Measurements from ENCODE around the gene PRKD2. TPM values are rescaled to one million over a fixed set of nuclear protein-coding genes. Genes with fewer than 3 reads are reported as not detected.

PRKD2 gene
- total RNA-seq, 1 donor from 2014 or later: 158 TPM

DNA sequence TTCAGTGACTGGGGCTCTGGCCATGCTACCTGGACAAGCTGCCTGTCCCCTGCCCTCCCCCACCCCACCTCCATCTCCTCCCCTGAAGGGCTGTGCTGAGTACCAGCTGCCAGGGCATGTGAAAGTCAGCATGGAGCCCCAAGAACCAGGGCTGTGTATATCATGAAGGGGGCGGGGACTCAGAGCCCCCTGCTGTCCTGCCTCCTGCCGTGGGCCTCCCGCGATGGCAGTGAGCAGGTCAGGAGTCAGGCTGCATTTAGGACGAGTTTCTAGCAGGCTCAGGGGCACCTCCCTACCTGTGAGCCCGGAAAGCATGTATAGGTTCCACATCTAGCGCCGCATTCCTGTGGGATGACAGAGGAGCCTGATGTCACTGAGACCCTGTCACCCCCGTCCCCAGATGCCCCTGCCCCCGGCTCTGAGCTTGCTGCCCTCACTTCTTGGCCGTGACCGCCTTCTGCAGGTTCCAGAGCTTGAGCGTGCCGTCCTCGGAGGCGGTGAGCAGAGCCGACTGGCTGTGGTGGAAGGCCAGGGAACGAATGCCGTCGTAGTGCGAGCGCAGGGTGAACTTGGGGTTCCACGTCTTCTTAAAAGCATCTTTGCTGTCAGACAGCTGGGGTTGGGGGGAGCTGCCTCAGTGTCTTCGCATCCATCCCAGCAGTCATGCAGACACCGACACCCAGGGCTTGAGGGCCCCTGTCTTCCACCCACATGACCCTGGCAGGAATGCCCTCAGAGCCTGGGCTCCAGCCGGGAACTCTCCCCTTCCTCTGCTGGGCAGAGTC lies 8.3 kb upstream of the PRKD2 start:
- intact Hi-C loops (cut with micrococcal nuclease): no loop called here

- intact Hi-C loops (cut with micrococcal nuclease): no loop called here
Observed at GRCh38 chr19:46724468-46724867, 7.6 kb upstream of the PRKD2 start.

- intact Hi-C loops (cut with micrococcal nuclease): no loop called here
Observed at GRCh38 chr19:46723471-46723870, 6.6 kb upstream of the PRKD2 start.

DNA sequence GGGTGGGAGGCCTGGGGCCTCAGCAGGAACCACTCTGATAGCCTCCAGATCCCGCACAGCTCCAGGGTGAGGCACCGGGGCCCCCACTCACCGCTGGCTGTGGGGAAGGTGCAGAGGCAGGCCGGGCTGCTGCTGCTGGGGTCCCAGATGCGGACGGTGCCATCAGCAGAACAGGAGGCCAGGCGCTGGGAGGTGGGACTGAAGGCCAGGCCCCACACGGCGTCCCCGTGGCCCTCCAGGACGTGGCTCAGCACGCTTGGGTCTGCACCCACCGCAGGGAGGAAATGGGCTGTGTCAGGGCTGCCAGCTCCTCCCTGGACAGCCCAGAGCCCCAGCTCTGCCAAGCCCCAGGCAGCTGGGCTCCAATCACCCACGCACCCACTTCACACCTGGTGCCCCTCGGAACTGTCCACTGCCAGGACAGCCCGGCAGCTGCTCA lies 6.1 kb upstream of the PRKD2 start:
- intact Hi-C loops (cut with micrococcal nuclease): no loop called here

DNA sequence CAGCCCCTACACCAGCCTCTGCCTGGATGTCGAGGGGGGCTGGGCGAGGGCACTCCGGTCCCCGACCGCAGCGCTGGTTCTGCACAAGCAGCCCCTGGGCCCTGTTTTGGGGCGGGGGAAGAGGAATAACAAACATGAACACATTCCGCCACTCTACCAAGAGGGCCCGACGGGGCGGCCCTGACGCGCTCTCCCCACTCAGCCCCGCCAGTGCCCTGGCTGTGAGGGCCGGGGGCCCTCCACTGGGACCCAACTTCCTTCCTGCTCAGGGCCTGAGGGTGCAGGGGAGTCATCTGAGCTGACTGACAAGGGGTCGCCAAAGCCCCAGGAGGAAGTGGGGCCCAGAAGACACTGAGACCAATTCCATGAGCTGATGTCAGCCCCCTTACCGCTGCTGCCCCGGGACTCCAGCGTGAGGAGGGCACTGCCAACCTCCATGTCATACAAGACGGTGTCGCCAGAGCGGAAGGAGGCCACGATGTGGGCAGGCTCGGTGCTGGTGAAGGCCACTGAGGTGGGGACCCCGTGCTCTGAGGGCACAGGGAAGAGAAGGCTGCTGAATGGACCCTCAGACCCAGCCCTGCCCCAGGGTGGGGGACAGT lies 5.6 kb upstream of the PRKD2 start:
- intact Hi-C loops (cut with micrococcal nuclease): no loop called here

GRCh38 chr19:46722004-46722380 lies 5.1 kb upstream of the PRKD2 start:
- intact Hi-C loops (cut with micrococcal nuclease): no loop called here

- intact Hi-C loops (cut with micrococcal nuclease): no loop called here
Observed at GRCh38 chr19:46721269-46722003, 4.5 kb upstream of the PRKD2 start.

DNA sequence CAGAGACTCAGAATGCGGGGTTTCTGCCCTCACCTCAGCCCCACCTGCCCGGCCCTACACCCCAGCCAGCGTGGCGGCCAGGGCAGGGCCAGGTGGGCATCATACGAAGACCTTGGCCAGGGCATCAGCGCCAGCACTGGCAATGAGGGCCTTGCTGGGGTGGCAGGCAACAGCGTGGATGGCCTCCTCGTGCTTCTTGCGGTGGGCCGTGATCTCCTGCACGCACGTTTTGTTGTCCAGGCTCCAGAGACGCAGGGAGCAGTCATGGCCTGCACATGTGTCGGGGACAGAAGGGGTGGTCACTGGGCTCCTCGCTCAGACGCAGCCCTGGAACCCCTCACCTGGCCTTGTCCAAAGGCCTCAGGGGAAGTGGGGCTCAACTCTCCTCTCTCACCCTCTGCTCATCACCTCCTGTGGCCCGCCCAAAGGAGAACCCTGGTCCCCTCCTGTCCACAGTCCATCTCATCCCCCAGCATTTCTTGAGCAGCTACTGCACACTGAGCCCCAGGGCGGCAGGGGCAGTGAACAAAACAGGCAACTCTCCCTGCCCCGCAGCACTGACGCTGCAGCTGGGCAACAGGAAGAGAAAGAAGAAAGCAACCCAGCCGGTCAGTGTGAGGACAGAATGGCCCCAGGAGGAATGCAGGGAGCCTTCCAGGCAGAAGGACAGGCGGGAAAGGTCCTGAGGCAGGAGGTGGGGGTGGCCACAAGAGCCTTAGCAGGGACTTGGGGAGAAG lies 3.8 kb upstream of the PRKD2 start:
- intact Hi-C loops (cut with micrococcal nuclease): no loop called here

DNA sequence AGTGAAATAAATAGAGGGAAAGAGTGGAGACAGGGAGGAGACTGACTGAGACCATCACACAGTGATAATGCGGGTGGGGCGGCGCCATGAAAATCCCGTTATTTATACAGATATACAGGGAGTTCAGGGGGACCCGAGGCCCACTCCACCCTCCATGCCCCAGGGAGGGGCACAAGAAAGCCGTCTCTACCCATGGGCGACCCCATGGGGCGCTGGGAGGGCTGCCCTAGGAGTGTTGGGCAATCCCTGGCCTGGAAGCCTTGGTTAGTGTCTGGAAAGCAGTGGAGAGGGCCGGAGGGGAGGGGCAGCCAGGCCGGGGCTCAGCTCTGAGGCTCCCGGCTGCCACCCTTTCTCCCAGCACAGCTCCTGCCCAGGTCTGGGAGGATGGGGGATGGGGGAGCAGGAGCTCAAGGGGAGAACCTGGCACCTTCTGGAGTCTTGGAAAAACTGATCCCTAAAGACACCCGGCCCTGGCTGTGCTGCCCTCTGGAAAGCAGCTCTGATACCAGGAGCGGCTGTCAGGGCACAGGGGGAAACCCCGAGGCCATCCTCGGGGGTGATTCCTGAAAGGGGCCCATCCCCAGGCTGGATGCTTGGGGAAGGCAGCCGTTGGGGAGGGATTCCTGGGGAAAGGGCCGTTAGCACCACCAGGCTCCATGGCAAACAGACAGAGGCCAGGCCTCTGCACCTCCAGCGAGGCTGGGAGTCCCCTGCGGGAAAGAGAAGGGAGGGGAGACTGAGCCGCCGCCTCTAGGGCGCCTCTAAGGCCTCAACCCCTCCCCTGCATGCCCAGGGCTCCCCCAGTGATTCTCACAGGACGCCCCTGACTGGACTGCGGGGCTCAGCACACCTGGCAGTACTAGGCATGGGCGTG lies 3.0 kb upstream of the PRKD2 start:
- intact Hi-C loops (cut with micrococcal nuclease): loop anchor here (5.0 kb wide), 1 partner anchor 108 kb away; no protein-coding TSS in a partner anchor

DNA sequence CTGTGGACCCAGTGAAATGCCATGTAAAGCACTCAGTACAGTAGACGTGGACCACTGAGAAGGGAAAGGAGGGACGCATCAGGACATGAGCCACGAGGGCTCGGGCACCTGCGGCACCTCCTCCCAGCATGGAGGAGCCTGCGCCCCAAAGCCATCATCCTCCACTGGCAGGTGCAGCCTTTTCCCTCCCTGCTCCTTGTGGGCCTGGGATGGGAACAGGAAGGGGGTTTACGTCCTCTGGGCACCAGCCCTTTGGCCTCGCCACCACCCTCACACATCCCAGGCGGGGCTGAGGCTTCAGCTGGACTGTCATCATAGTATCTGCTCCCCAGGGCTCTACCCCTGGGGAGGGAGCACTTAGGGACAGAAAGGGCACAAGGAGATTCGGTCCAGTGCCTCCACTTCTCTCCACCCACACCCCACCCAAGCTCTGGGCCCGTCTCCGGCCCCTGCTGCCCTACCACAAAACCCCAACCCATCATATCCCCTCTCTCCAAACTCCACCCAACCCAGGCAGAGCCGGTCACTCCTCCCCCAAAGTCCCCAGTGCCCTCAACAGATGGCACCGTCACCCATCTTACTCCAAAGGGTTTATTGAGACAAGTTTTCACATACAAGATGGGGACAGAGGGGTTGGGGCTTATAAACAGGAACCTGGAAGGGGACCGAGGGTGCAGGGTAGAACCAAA lies 2.2 kb upstream of the PRKD2 start:
- intact Hi-C loops (cut with micrococcal nuclease): loop anchor here (5.0 kb wide), 1 partner anchor 107 kb away; no protein-coding TSS in a partner anchor

- intact Hi-C loops (cut with micrococcal nuclease): loop anchor here (5.0 kb wide), 1 partner anchor 106 kb away; no protein-coding TSS in a partner anchor
Observed at GRCh38 chr19:46718157-46718933, 1.4 kb upstream of the PRKD2 start.

DNA sequence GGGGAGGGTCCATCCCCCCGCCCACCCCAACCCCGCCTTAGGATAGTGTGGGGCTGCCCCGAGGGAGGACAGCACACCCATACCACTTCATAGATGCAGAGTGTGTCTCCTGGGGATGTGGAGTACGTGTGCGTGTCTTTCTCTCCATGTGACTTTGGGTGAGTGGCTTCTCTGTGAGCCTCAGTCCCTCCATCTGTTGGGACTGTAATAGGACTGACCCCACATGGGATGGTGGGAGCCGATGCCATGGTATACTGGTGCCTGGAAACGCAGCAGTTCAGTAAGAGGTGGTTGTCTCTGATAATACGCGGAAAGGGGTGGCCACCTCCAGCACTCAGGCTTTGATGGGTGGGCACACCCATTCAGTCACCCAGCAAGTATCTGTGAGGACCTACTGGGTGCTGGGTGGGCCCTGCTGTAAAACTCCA lies 816 bp upstream of the PRKD2 start:
- intact Hi-C loops (cut with micrococcal nuclease): loop anchor here (1.0 to 5.0 kb wide), 3 partner anchors 11 to 105 kb away; partner anchors contain the start of gene SLC1A5

DNA sequence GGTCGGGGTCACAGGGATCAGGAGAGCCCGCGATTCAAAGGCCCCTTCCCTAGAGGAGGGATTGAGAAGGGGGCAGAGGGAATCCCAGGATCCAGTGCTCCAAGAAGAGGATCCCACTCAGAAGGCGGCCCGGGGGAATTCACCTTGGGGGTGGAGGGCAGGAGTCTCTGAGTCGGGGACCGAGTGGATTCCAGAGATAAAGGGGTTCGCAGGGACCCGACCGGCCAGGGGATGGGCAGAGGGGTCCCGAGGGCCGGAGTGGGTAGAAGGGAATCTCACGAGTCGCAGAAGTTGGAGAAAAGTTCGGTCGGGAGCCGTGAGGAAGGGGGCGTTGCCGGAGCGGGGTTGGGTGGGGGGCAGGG lies 261 bp downstream of the PRKD2 start:
- intact Hi-C loops (cut with micrococcal nuclease): loop anchor here (1.0 to 5.0 kb wide), 3 partner anchors 12 to 104 kb away; partner anchors contain the start of gene SLC1A5

DNA sequence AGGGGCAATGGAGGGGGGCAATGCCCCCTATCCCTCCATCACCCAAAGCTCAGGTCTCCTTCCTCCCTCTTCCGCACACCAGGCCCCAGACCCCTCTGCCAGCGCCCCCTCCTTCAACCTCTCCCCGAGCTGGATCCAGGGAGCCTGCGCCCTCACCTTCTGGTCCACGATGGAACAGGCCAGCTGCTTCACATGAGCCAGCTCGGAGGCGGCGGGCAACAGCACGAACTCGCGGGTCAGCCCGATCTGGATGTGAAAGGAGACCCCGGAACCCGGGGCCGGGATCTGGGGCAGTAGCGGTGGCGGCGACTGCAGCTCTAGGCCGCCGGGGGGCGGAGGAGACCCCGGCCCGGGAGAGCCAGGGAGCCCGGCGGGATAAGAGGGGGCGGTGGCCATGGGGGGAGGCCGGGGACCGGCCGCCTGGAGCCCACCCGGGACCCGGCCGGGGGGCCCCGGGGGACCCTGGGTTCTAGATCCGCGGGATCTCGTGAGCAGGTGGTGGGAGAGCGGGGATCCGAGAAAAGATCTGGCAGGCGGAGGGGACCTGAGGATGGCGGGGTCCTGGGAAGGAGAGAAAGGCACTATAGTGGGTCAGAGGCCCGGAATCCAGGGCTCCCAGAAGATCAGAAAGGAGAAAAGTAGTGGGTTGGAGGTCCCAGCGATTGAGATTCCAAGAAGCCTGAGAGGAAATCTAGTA lies 791 bp downstream of the PRKD2 start:
- intact Hi-C loops (cut with micrococcal nuclease): loop anchor here (5.0 kb wide), 1 partner anchor 104 kb away; no protein-coding TSS in a partner anchor

DNA sequence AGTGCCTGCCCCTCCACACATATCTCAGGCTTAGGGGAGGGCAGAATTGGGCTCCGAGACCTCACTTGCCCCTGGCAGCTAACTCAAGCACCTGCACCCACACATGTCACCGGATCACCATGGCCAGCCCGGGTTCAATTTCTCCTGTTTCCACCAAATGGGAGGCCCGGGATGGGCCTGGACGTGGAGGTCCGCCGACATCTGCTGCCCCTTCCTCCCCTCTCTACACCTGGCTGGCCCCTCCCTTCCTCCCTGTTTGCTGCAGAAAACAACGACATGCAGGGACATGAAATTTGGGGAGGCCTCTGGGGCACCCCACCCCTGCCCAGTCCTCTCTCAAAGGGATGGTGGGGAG lies 1.3 kb downstream of the PRKD2 start:
- intact Hi-C loops (cut with micrococcal nuclease): loop anchor here (5.0 kb wide), 1 partner anchor 103 kb away; no protein-coding TSS in a partner anchor

DNA sequence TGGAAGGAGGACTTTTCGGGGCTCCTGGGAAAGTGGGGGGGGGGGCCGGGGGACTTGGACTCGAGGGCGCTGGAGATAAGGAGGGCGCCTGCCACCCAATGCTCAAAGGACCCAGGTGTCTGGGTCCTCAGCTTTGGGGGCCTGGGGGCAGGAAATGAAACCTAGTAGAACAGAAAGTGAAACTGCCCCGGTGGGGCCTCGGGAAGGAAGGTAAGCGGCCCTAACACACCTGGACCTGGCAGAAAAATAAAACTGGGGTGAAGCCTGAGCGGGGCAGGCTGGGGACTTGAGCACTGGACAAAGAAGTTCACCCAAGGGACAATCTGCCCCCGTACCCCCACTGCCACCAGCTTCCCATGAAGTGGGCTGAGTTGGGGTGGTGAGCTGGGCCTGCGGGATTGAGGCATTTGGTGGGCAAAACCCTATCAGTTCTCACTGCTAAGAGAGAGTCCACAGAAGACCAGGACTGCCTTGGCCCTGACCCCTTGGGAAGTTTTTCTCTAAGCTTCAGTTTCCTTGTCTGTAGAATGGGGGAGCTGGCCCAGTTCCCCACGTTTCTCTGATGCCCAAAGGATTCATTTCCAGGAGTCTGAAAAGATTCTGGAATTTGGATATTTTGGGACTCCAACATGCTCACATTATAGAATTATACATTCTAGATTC lies 2.3 kb downstream of the PRKD2 start:
- intact Hi-C loops (cut with micrococcal nuclease): loop anchor here (5.0 kb wide), 2 partner anchors 33 to 102 kb away; partner anchors contain the start of genes FKRP and STRN4

DNA sequence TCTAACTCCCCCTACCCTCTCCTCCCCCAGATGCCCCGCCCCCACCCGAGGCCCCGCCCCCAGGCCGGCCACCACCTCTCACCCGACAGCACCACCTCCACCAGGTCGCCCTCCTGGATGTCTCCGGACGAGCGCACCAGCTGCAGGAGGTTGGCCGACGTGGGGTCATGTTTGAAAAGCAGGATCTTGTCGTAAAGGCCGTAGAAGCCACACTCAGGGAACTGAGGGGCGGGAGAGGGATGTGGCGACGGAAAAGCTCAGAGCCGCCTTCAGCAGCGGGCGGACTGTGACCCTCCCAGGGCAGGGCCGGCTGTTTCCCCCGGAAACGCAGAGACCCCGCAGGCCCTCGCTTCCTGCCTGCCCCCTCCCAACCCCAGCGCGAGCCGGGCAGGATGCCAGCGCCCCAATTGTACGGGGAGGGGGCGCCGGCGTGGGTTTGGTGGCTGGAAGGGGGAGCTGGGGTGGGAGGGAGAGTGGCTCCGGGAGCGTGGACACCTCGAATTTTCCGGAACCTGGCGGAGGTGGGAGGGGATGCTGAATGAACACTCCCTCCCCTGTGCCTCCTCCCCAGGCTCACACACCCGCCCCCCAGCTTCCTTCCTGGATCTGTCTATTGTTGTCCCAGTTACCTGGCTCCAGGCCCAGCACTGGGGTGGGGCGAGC lies 3.0 kb downstream of the PRKD2 start:
- intact Hi-C loops (cut with micrococcal nuclease): loop anchor here (5.0 kb wide), 1 partner anchor 33 kb away; the partner anchor contains the start of genes FKRP and STRN4

Measured in T-helper 2 cell treated with Interferon-gamma antibody and Interleukin-4, amounts not matched to agents 100 ng/mL and 5 ng/mL, for 36 hours (primary cell).